Activated naive CD4-positive, alpha-beta T cell treated with anti-CD3 and anti-CD28 coated beads for 36 hours (primary cell): ENCODE data around the gene ZNF407. TPM values are rescaled to one million over a fixed set of nuclear protein-coding genes. Genes with fewer than 3 reads are reported as not detected.

Experiments used
- CTCF ChIA-PET: fragments of 350-600 bp; sonication (Branson Sonifier 250); formaldehyde crosslinking; loops from one replicate; lab custom pipeline; 2021; ENCODE audit warnings: antibody characterized with exemption; lab: Charles Lee
- DNase-seq: peaks from one replicate; pipeline ENCODE4 v3.0.0-alpha.2; 2020
- H3K27ac Mint-ChIP-seq: one replicate; pipeline ENCODE4 v1.8.0; 2021; ENCODE audit warnings: mild to moderate bottlenecking, mixed read lengths
- H3K27me3 Mint-ChIP-seq: one replicate; pipeline ENCODE4 v1.8.0; 2021; ENCODE audit warnings: low read depth, mixed read lengths
- H3K36me3 Mint-ChIP-seq: one replicate; pipeline ENCODE4 v1.8.0; 2021; ENCODE audit warnings: low read depth, mixed read lengths
- H3K4me1 Mint-ChIP-seq: one replicate; pipeline ENCODE4 v1.8.0; 2021; ENCODE audit warnings: low read depth, mixed read lengths
- H3K4me3 Mint-ChIP-seq: one replicate; pipeline ENCODE4 v1.8.0; 2021; ENCODE audit warnings: mild to moderate bottlenecking, moderate library complexity, mixed read lengths
- H3K9me3 Mint-ChIP-seq: one replicate; pipeline ENCODE4 v1.8.0; 2021; ENCODE audit warnings: mixed read lengths
- intact Hi-C: fragments of 100-400 bp; cut with micrococcal nuclease; formaldehyde crosslinking; loops from one replicate; pipeline ENCODE4 v1.15.1; 2023
- total RNA-seq, 2 experiments: library from RNA; stranded (reverse); gene quantifications; one replicate each; pipeline ENCODE4 v1.2.3, GENCODE V29; 2021

ZNF407 gene
- total RNA-seq, 2 experiments from 2014 or later, result 9.8 to 9.9 TPM

GRCh38 chr18:74661008-74661407 lies 63.3 kb downstream of the ZNF407 start:
- Mint-ChIP-seq H3K36me3 (peaks cover 5% of the 10 kb centered on the region), H3K27ac (no peak overlapping the region), H3K4me3 (no peak overlapping the region), H3K27me3 (no peaks in the 10 kb centered on the region), H3K9me3 (no peaks in the 10 kb centered on the region), H3K4me1 (no peaks in the 10 kb centered on the region)
- DNase-seq, result no peak
- intact Hi-C loops, result no loop called here
- CTCF ChIA-PET, result interaction anchor here (0.6 to 1.0 kb wide), 3 partner anchors 31 to 78 kb away, joined by 3 read pairs; no protein-coding TSS in a partner anchor

GRCh38 chr18:74661691-74662090 lies 64.0 kb downstream of the ZNF407 start:
- H3K27ac Mint-ChIP-seq, result no peak overlapping the region
- no peak overlapping the region for H3K4me3 Mint-ChIP-seq
- intact Hi-C loops, result no loop called here
- no peaks in the 10 kb centered on the region for H3K9me3 Mint-ChIP-seq
- CTCF ChIA-PET, result interaction anchor here (0.6 to 0.8 kb wide), 2 partner anchors 71 to 77 kb away, joined by 3 read pairs; no protein-coding TSS in a partner anchor
- peaks cover 5% of the 10 kb centered on the region for H3K36me3 Mint-ChIP-seq
- no peak for DNase-seq
- no peaks in the 10 kb centered on the region for H3K27me3 Mint-ChIP-seq
- no peaks in the 10 kb centered on the region for H3K4me1 Mint-ChIP-seq

- intact Hi-C loops, result no loop called here
- H3K27ac Mint-ChIP-seq, result no peak overlapping the region
- CTCF ChIA-PET, result interaction anchor here (0.6 kb wide), 1 partner anchor 90 kb away, joined by 4 read pairs; no protein-coding TSS in a partner anchor
- DNase-seq, result no peak
- H3K4me3 Mint-ChIP-seq, result no peak overlapping the region
- no peaks in the 10 kb centered on the region for H3K9me3 Mint-ChIP-seq
- no peaks in the 10 kb centered on the region for H3K27me3 Mint-ChIP-seq
- no peaks in the 10 kb centered on the region for H3K4me1 Mint-ChIP-seq
- peaks cover 9% of the 10 kb centered on the region for H3K36me3 Mint-ChIP-seq
Measured at GRCh38 chr18:74662622-74663021, 65.0 kb downstream of the ZNF407 start.

GRCh38 chr18:74665346-74665745 lies 67.7 kb downstream of the ZNF407 start:
- no peak overlapping the region for H3K27ac Mint-ChIP-seq
- no peaks in the 10 kb centered on the region for H3K27me3 Mint-ChIP-seq
- no peaks in the 10 kb centered on the region for H3K9me3 Mint-ChIP-seq
- DNase-seq, result no peak
- intact Hi-C loops, result no loop called here
- no peak overlapping the region for H3K4me3 Mint-ChIP-seq
- peaks cover 2% of the 10 kb centered on the region for H3K4me1 Mint-ChIP-seq
- CTCF ChIA-PET, result no interaction called here
- peaks cover 19% of the 10 kb centered on the region for H3K36me3 Mint-ChIP-seq

GRCh38 chr18:74665905-74666304 lies 68.2 kb downstream of the ZNF407 start:
- Mint-ChIP-seq H3K4me3 (no peak overlapping the region), H3K4me1 (peaks cover 2% of the 10 kb centered on the region), H3K36me3 (peaks cover 22% of the 10 kb centered on the region), H3K9me3 (no peaks in the 10 kb centered on the region), H3K27me3 (no peaks in the 10 kb centered on the region), H3K27ac (no peak overlapping the region)
- intact Hi-C loops, result no loop called here
- CTCF ChIA-PET, result no interaction called here
- DNase-seq, result no peak

- intact Hi-C loops, result no loop called here
- Mint-ChIP-seq H3K27me3 (no peaks in the 10 kb centered on the region), H3K9me3 (no peaks in the 10 kb centered on the region), H3K4me3 (no peak overlapping the region), H3K36me3 (peaks cover 36% of the 10 kb centered on the region), H3K27ac (no peak overlapping the region), H3K4me1 (peaks cover 2% of the 10 kb centered on the region)
- CTCF ChIA-PET, result no interaction called here
- no peak for DNase-seq
Measured at GRCh38 chr18:74669136-74669798, 71.6 kb downstream of the ZNF407 start.

GRCh38 chr18:74672371-74672770 lies 74.7 kb downstream of the ZNF407 start:
- Mint-ChIP-seq H3K4me1 (peaks cover 2% of the 10 kb centered on the region), H3K4me3 (no peak overlapping the region), H3K27ac (no peak overlapping the region), H3K36me3 (peaks cover 56% of the 10 kb centered on the region), H3K27me3 (no peaks in the 10 kb centered on the region), H3K9me3 (peaks cover 7% of the 10 kb centered on the region)
- intact Hi-C loops, result no loop called here
- CTCF ChIA-PET, result interaction anchor here (1.0 kb wide), 1 partner anchor 20 kb away, joined by 4 read pairs; no protein-coding TSS in a partner anchor
- no peak for DNase-seq

- Mint-ChIP-seq H3K4me3 (no peak overlapping the region), H3K27ac (no peak overlapping the region), H3K36me3 (peaks cover 59% of the 10 kb centered on the region), H3K4me1 (no peaks in the 10 kb centered on the region), H3K27me3 (no peaks in the 10 kb centered on the region), H3K9me3 (peaks cover 9% of the 10 kb centered on the region)
- CTCF ChIA-PET, result no interaction called here
- no peak for DNase-seq
- intact Hi-C loops, result no loop called here
Measured at GRCh38 chr18:74674487-74674886, 76.8 kb downstream of the ZNF407 start.

- intact Hi-C loops, result no loop called here
- no peak overlapping the region for H3K27ac Mint-ChIP-seq
- H3K27me3 Mint-ChIP-seq, result no peaks in the 10 kb centered on the region
- no peak for DNase-seq
- H3K4me3 Mint-ChIP-seq, result no peak overlapping the region
- H3K36me3 Mint-ChIP-seq, result peaks cover 41% of the 10 kb centered on the region
- H3K4me1 Mint-ChIP-seq, result peaks cover 11% of the 10 kb centered on the region
- peaks cover 9% of the 10 kb centered on the region for H3K9me3 Mint-ChIP-seq
- CTCF ChIA-PET, result interaction anchor here (0.6 kb wide), 1 partner anchor 685 kb away, joined by 3 read pairs; no protein-coding TSS in a partner anchor
Measured at GRCh38 chr18:74679006-74679678, 81.5 kb downstream of the ZNF407 start.

- no peaks in the 10 kb centered on the region for H3K27me3 Mint-ChIP-seq
- H3K4me3 Mint-ChIP-seq, result no peak overlapping the region
- no peak for DNase-seq
- H3K4me1 Mint-ChIP-seq, result peaks cover 11% of the 10 kb centered on the region
- H3K27ac Mint-ChIP-seq, result no peak overlapping the region
- peaks cover 9% of the 10 kb centered on the region for H3K9me3 Mint-ChIP-seq
- CTCF ChIA-PET, result no interaction called here
- intact Hi-C loops, result no loop called here
- peaks cover 35% of the 10 kb centered on the region for H3K36me3 Mint-ChIP-seq
Measured at GRCh38 chr18:74679679-74680076, 82.0 kb downstream of the ZNF407 start.

- peaks cover 31% of the 10 kb centered on the region for H3K36me3 Mint-ChIP-seq
- H3K4me1 Mint-ChIP-seq, result peaks cover 11% of the 10 kb centered on the region
- no peak overlapping the region for H3K27ac Mint-ChIP-seq
- no peak overlapping the region for H3K4me3 Mint-ChIP-seq
- H3K27me3 Mint-ChIP-seq, result no peaks in the 10 kb centered on the region
- CTCF ChIA-PET, result no interaction called here
- intact Hi-C loops, result no loop called here
- H3K9me3 Mint-ChIP-seq, result peaks cover 3% of the 10 kb centered on the region
- DNase-seq, result no peak
Measured at GRCh38 chr18:74682141-74682990, 84.7 kb downstream of the ZNF407 start.

- Mint-ChIP-seq H3K27me3 (no peaks in the 10 kb centered on the region), H3K4me3 (no peak overlapping the region), H3K27ac (no peak overlapping the region), H3K9me3 (no peaks in the 10 kb centered on the region), H3K4me1 (peaks cover 11% of the 10 kb centered on the region), H3K36me3 (peaks cover 27% of the 10 kb centered on the region)
- CTCF ChIA-PET, result no interaction called here
- DNase-seq, result no peak
- intact Hi-C loops, result no loop called here
Measured at GRCh38 chr18:74682991-74683297, 85.3 kb downstream of the ZNF407 start.
